Peyer's patch (tissue), 4 donors: ENCODE results near the gene PPM1L. TPM values are rescaled to one million over a fixed set of nuclear protein-coding genes. Genes with fewer than 3 reads are reported as not detected.

Experiments
- DNase-seq, 3 donors: peaks; one replicate each; pipeline ENCODE4 v3.0.0-alpha.2; 2017 to 2019
- H3K27ac ChIP-seq, 4 donors: fragments of 200-600 bp; sonication (generic); one replicate each; pipeline ENCODE4 v1.5.1; 2016 to 2019
- H3K27me3 ChIP-seq, 2 donors: fragments of 200-600 bp; sonication (generic); one replicate each; pipeline ENCODE4 v1.5.1; 2019
- H3K36me3 ChIP-seq, 3 donors: fragments of 200-600 bp; sonication (generic); one replicate each; pipeline ENCODE4 v1.5.1; 2016 to 2019
- H3K4me1 ChIP-seq, 4 donors: fragments of 200-600 bp; sonication (generic); one replicate each; pipeline ENCODE4 v1.5.1; 2016 to 2019
- H3K4me3 ChIP-seq, 4 donors: fragments of 200-600 bp; sonication (generic); 1 replicate in 3 of 4; 2 replicates in 1 of 4; pipeline ENCODE4 v1.5.1; 2016 to 2019; ENCODE audit warnings: mild to moderate bottlenecking in 1 of 4
- H3K9me3 ChIP-seq, 4 donors: fragments of 200-600 bp; sonication (generic); one replicate each; pipeline ENCODE4 v1.5.1; 2016 to 2019; ENCODE audit warnings: mild to moderate bottlenecking in 1 of 4
- CTCF ChIP-seq, 6 experiments: fragments of 450-650 bp in 4 of 6; fragments of 200-600 bp in 2 of 6; sonication (generic) in 1 of 6; IDR thresholded peaks; one replicate each; pipeline ENCODE4 v1.5.1; 2017 to 2019; ENCODE audit warnings: antibody characterized with exemption in 6 of 6, mild to moderate bottlenecking in 3 of 6, moderate library complexity in 1 of 6
- POLR2A ChIP-seq, 2 donors: fragments of 450-650 bp; IDR thresholded peaks; one replicate each; pipeline ENCODE4 v1.5.1; 2017; ENCODE audit warnings: antibody characterized with exemption in 2 of 2, mild to moderate bottlenecking in 2 of 2, moderate library complexity in 2 of 2
- total RNA-seq, 4 donors: library from RNA; depleted of rRNA; stranded (reverse); fragments of >200 nt; gene quantifications; one replicate each; pipeline ENCODE4 v1.1.0, GENCODE V29; 2016

PPM1L gene
- total RNA-seq, 4 donors from 2014 or later = 8.4 to 17.8 (median 12.7) TPM

GRCh38 chr3:160747422-160747821, 8.6 kb upstream of the PPM1L start:
- DNase-seq = no peak
- Histone ChIP-seq H3K27ac (no peak overlapping the region), H3K9me3 (no peaks in the 10 kb centered on the region), H3K36me3 (no peaks in the 10 kb centered on the region), H3K4me3 (no peak overlapping the region), H3K4me1 (no peaks in the 10 kb centered on the region), H3K27me3 (no peaks in the 10 kb centered on the region)
- TF ChIP-seq CTCF (IDR thresholded peaks at IDR 0.05) (no peak), POLR2A (IDR thresholded peaks at IDR 0.05) (no peak)

DNA sequence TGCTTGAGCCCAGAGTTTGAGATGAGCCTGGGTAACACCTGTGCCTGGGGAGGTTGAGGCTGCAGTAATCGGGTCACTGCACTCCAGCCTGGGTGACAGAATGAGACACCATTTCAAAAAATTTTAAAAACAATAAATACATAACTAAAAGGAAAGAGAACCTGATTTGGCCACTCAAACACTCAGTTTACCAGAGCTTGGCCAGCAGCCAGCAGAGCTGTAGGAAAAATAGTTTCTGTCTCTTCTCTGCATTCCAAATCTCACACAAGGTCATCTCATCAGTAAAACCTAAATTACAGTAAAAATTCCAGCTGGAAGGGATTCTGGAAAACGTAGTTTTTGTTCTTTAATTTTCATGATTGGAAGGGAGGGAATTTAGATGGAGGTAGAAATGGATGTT, 7.8 kb upstream of the PPM1L start:
- Histone ChIP-seq H3K9me3 (no peaks in the 10 kb centered on the region), H3K36me3 (no peaks in the 10 kb centered on the region), H3K27ac (no peak overlapping the region), H3K27me3 (no peaks in the 10 kb centered on the region), H3K4me1 (peaks cover 0 to under 1% (median 0%) of the 10 kb centered on the region in 4 donors), H3K4me3 (no peak overlapping the region)
- no peak for DNase-seq
- TF ChIP-seq CTCF (IDR thresholded peaks at IDR 0.05) = no peak
- TF ChIP-seq POLR2A (IDR thresholded peaks at IDR 0.05) = no peak

DNA sequence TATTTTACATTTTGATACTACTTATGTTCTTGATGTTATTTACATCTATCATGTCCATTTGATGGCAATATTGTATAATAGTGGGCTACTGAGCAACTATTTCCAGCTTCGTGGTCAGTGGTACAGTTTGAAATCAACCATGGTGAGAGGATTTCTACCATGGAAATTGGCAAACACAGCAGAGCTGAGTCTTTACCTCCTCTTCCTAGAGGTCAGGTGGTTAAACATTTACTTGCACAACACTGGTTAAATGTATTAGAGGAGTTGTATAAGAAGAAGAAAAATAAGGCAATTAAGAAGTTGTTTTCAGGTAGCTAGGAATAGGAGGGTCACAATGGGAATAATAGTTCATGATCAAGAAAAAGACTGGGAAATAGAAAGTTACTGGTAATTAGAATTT, 7.2 kb upstream of the PPM1L start:
- no peak for DNase-seq
- TF ChIP-seq CTCF (IDR thresholded peaks at IDR 0.05) = no peak
- TF ChIP-seq POLR2A (IDR thresholded peaks at IDR 0.05) = no peak
- H3K27me3 ChIP-seq = no peaks in the 10 kb centered on the region
- H3K9me3 ChIP-seq = no peaks in the 10 kb centered on the region
- peaks cover 0 to 6% (median under 1%) of the 10 kb centered on the region in 4 donors for H3K4me1 ChIP-seq
- no peak overlapping the region for H3K27ac ChIP-seq
- H3K4me3 ChIP-seq = no peak overlapping the region
- H3K36me3 ChIP-seq = no peaks in the 10 kb centered on the region

DNA sequence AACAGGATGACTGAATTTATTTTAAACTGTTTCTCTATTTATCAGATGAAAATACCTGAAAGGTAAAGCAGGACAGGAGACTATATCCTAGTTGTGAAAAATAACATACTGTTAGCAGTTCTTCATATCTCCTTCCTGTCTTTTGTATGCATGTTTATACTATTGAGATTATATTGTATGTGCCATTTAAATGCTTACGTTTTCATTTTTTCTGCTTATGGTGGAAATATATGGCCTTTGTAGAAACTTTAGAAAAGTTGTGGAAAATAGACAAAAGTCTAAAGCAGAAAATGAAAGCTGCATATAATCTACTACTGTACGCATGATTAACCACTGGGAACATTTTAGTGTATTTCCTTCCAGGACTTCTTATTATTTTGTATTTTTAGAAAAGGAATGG, 2.1 kb upstream of the PPM1L start:
- Histone ChIP-seq H3K4me1 (peaks cover 0 to 26% (median 12%) of the 10 kb centered on the region in 4 donors), H3K27ac (peak overlapping the region; percentile 80 to 93 (median 90)), H3K36me3 (no peaks in the 10 kb centered on the region), H3K4me3 (peak overlapping the region; percentile 72 to 82 (median 81)), H3K9me3 (no peaks in the 10 kb centered on the region), H3K27me3 (no peaks in the 10 kb centered on the region)
- no peak for DNase-seq
- no peak for TF ChIP-seq POLR2A (IDR thresholded peaks at IDR 0.05)
- TF ChIP-seq CTCF (IDR thresholded peaks at IDR 0.05) = no peak

- peak overlapping the region; percentile 80 to 93 (median 90) for H3K27ac ChIP-seq
Measured at GRCh38 chr3:160754371-160754854, 1.6 kb upstream of the PPM1L start.

More at GRCh38 chr3:160754371-160754854, 1.6 kb upstream of the PPM1L start:
- H3K4me3 ChIP-seq = peak overlapping the region; percentile 72 to 82 (median 81)
- TF ChIP-seq POLR2A (IDR thresholded peaks at IDR 0.05) = no peak
- no peak for TF ChIP-seq CTCF (IDR thresholded peaks at IDR 0.05)
- no peaks in the 10 kb centered on the region for H3K9me3 ChIP-seq
- H3K36me3 ChIP-seq = no peaks in the 10 kb centered on the region
- H3K27me3 ChIP-seq = no peaks in the 10 kb centered on the region
- H3K4me1 ChIP-seq = peaks cover 0 to 26% (median 12%) of the 10 kb centered on the region in 4 donors
- DNase-seq = peak in 2 of 3 donors; percentile 31 to 62
